Ascending aorta (tissue), 2 donors: Measurements from ENCODE around the gene ABCG2. TPM values are rescaled to one million over a fixed set of nuclear protein-coding genes. Genes with fewer than 3 reads are reported as not detected.
A peak's percentile ranks its signal among the peaks of the same experiment; 100 is the strongest.

Experiments used
- DNase-seq, 2 donors: peaks; one replicate each; pipeline ENCODE4 v3.0.0-alpha.2; 2019; ENCODE audit warnings: low spot score in 2 of 2
- H3K27ac ChIP-seq, 2 donors: fragments of 200-600 bp; sonication (generic); one replicate each; pipeline ENCODE4 v1.5.1; 2016 to 2017; ENCODE audit warnings: mild to moderate bottlenecking in 1 of 2
- H3K27me3 ChIP-seq: fragments of 200-600 bp; sonication (generic); one replicate; pipeline ENCODE4 v1.5.1; 2017
- H3K36me3 ChIP-seq, 2 donors: fragments of 200-600 bp; sonication (generic); one replicate each; pipeline ENCODE4 v1.5.1; 2016
- H3K4me1 ChIP-seq, 2 donors: fragments of 200-600 bp; sonication (generic); one replicate each; pipeline ENCODE4 v1.5.1; 2016 to 2017; ENCODE audit warnings: mild to moderate bottlenecking in 1 of 2
- H3K4me3 ChIP-seq, 2 donors: fragments of 200-600 bp; sonication (generic); one replicate each; pipeline ENCODE4 v1.5.1; 2016 to 2017; ENCODE audit warnings: mild to moderate bottlenecking in 1 of 2
- H3K9me3 ChIP-seq, 2 donors: fragments of 200-600 bp; sonication (generic); one replicate each; pipeline ENCODE4 v1.5.1; 2016
- intact Hi-C: fragments of 100-400 bp; cut with DNase I; formaldehyde crosslinking; loops from one replicate; pipeline ENCODE4 v1.15.1; 2023
- total RNA-seq: library from RNA; depleted of rRNA; stranded (reverse); fragments of >200 nt; gene quantifications from one replicate; pipeline ENCODE4 v1.1.0, GENCODE V29; 2016
- TF ChIP-seq, protein P1 (sequence below), 3 experiments: fragments of 200-600 bp in 2 of 3; fragments of 450-650 bp in 1 of 3; sonication (generic) in 2 of 3; IDR thresholded peaks; one replicate each; pipeline ENCODE4 v1.5.1; 2016 to 2019; ENCODE audit warnings: antibody characterized with exemption in 3 of 3, mild to moderate bottlenecking in 1 of 3, moderate library complexity in 1 of 3

Gene ABCG2
- total RNA-seq, 1 donor from 2014 or later = 6.1 TPM

DNA sequence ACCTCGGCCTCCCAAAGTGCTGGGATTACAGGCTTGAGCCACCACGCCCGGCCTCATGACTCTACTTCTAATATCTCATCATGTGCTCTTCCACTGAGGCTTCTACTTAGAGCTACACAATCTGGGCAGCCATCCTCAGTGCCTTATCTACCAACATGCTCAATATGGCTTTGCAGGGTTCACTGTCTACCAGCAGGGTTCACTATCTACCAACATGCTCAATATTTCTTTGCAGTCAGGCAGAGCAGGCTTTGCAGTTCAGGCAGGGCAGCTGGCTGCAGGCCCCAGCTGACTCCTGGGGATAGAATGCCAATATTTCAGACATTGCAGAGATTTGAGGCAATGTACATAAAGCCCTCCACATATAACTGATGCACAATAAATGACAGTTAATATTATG is 103.5 kb downstream of the ABCG2 start:
- Histone ChIP-seq H3K9me3 (no peaks in the 10 kb centered on the region), H3K27me3 (no peaks in the 10 kb centered on the region), H3K4me3 (no peak overlapping the region), H3K27ac (no peak overlapping the region), H3K36me3 (peaks cover 69 to 95% of the 10 kb centered on the region in 2 donors), H3K4me1 (no peaks in the 10 kb centered on the region)
- TF ChIP-seq, protein P1, sequence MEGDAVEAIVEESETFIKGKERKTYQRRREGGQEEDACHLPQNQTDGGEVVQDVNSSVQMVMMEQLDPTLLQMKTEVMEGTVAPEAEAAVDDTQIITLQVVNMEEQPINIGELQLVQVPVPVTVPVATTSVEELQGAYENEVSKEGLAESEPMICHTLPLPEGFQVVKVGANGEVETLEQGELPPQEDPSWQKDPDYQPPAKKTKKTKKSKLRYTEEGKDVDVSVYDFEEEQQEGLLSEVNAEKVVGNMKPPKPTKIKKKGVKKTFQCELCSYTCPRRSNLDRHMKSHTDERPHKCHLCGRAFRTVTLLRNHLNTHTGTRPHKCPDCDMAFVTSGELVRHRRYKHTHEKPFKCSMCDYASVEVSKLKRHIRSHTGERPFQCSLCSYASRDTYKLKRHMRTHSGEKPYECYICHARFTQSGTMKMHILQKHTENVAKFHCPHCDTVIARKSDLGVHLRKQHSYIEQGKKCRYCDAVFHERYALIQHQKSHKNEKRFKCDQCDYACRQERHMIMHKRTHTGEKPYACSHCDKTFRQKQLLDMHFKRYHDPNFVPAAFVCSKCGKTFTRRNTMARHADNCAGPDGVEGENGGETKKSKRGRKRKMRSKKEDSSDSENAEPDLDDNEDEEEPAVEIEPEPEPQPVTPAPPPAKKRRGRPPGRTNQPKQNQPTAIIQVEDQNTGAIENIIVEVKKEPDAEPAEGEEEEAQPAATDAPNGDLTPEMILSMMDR (IDR thresholded peaks at IDR 0.05) = peak; percentile 11 to 44 (median 12)
- intact Hi-C loops = no loop called here
- no peak for DNase-seq

DNA sequence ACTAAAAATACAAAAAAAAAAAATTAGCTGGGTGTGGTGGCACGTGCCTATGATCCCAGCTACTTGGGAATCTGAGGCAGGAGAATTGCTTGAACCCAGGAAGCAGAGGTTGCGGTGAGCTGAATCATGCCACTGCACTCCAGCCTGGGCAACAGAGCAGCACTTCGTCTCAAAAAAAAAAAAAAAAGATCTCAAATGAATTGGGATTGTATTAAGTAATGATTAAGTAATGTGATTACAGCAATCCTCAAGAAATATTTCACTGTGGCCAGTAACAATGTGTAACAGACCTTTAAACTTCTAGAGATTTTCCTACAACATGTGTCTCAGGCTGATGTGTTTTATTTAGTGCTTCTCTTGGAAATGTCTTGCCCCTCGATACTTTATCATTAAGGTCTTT is 104.2 kb downstream of the ABCG2 start:
- no peak for DNase-seq
- H3K27ac ChIP-seq = no peak overlapping the region
- TF ChIP-seq, protein P1 (IDR thresholded peaks at IDR 0.05) = no peak
- intact Hi-C loops = no loop called here
- no peaks in the 10 kb centered on the region for H3K9me3 ChIP-seq
- no peaks in the 10 kb centered on the region for H3K4me1 ChIP-seq
- H3K4me3 ChIP-seq = no peak overlapping the region
- H3K36me3 ChIP-seq = peaks cover 66 to 95% of the 10 kb centered on the region in 2 donors
- H3K27me3 ChIP-seq = no peaks in the 10 kb centered on the region

GRCh38 chr4:88045021-88045420 is 113.4 kb downstream of the ABCG2 start:
- no peak overlapping the region for H3K4me3 ChIP-seq
- H3K9me3 ChIP-seq = no peaks in the 10 kb centered on the region
- no peak for DNase-seq
- intact Hi-C loops = no loop called here
- H3K36me3 ChIP-seq = peaks cover 78 to 99% of the 10 kb centered on the region in 2 donors
- TF ChIP-seq, protein P1 (IDR thresholded peaks at IDR 0.05) = no peak
- H3K4me1 ChIP-seq = peaks cover 0 to 6% of the 10 kb centered on the region in 2 donors
- peak overlapping the region in 1 of 2 donors; percentile 19 for H3K27ac ChIP-seq
- no peaks in the 10 kb centered on the region for H3K27me3 ChIP-seq

DNA sequence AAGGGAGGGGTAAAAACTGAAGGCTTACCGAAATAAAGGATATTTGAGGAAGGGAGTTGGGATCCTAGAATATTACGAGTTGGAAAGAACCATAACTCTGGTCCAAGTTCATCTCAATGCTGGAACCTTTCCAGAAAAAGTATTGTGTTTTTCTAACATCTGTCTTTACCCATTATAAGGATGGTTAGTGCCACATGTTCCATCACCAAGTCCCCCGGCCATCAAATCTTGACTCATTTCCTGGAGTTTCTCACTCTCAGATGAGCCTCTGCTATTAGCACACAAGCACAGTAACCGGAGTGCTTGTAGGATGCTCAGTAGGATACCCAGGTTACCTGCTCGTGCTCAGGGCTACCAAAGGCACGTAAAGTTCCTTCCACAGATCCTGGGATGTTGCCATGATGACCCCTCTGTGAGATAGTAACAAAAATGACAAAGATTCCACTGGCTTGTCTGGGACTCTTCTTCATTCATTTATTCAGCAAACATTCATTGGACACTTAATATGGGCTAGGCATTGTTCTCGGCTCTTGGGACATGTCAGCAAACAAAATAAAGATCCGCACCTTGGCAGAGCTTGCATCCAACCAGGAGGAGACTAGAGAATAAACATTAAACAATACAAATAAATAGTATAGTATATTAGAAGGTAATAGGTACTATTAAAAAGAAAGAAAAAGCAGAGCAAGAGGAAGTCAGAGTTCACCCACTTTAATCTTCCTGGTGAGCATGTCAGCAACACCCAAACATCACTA is 114.7 kb downstream of the ABCG2 start:
- Histone ChIP-seq H3K4me3 (no peak overlapping the region), H3K27ac (peak overlapping the region; percentile 35 to 41), H3K9me3 (no peaks in the 10 kb centered on the region), H3K36me3 (peaks cover 86 to 100% of the 10 kb centered on the region in 2 donors), H3K4me1 (peaks cover 0 to 6% of the 10 kb centered on the region in 2 donors), H3K27me3 (no peaks in the 10 kb centered on the region)
- intact Hi-C loops = no loop called here
- TF ChIP-seq, protein P1 (IDR thresholded peaks at IDR 0.05) = no peak
- DNase-seq = no peak

DNA sequence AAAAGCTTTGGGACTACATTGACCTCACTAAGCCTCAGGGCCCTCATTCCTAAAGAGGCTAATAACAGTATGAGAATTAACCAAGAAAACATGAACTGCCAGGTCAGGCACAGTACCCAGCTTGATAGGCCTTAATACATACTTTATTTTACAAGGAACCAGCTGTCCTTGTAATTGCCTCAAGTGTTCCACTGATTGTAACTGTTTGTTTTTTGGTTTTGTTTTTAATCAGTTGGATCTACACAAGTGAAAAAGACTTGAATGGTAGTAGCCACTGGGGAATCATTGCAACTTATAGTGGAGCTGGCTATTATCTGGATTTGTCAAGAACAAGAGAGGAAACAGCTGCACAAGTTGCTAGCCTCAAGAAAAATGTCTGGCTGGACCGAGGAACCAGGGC is 115.4 kb downstream of the ABCG2 start:
- peaks cover 89 to 100% of the 10 kb centered on the region in 2 donors for H3K36me3 ChIP-seq
- TF ChIP-seq, protein P1 (IDR thresholded peaks at IDR 0.05) = no peak
- H3K9me3 ChIP-seq = no peaks in the 10 kb centered on the region
- H3K4me3 ChIP-seq = no peak overlapping the region
- H3K27ac ChIP-seq = peak overlapping the region; percentile 30 to 41
- no peak for DNase-seq
- intact Hi-C loops = no loop called here
- no peaks in the 10 kb centered on the region for H3K27me3 ChIP-seq
- peaks cover 0 to 6% of the 10 kb centered on the region in 2 donors for H3K4me1 ChIP-seq
